ENCODE results near the gene SHISA9.

SHISA9 gene

DNA sequence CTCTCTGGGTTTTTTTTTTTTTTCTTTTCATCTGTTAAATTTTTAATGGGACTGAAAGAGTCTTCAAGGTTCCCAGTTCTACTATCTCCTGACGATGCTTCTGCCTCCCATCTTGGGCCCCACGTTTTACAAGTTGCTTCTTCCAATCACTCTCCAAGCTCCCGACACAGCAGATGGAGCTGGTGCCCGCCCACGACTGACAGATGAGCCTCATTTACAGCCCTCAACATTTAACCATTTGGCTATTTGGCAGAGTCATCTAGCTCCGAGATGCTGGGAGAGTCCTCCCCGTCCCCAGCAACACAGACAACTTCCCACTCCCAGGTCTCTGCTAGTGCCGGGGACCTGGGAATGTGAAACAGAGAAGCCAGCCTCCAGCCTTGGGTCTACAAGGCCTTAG lies 276.9 kb downstream of the SHISA9 start:
- DNase-seq (ENCODE audit: low read depth in 3 of 3), result no peak

DNA sequence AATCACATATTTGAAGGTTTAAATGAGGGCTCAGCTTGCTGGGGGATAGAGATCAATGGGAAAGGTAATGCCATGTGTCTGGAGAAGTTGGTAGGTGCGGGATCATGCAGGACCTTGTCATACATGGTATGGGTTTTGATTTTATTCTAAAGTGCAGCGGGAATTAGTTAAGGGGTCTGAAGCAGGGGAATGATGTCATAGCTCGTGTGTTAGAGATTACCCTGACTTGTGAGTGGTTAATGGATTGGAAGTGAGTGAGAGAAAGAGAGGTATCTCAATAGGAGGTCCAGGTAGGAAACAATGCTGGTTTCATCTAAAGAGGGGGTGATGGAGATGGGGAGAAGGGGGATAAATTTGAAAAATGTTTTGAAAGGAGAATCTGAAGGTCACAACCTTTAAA lies 280.0 kb downstream of the SHISA9 start:
- no peak for DNase-seq (ENCODE audit: low read depth in 3 of 3)

DNA sequence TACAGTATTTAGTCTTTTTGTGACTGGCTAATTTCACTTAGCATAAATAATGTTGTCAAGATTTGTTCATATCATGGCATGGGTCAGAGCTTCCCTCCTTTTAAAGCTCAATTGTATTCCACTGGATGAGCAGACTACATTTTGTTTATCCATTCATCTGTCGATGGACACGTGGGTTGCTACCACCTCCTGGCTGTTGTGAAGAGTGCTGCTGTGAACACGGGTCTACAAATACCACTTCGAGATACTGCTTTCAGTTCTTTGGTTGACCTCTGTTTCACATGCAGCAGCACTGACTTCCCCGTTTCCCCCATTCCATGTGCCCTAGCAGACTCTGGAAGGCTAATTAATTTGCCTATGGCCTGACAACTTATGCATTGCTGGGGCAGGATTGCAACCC lies 285.4 kb downstream of the SHISA9 start:
- DNase-seq (ENCODE audit: low read depth in 3 of 3), result no peak

DNA sequence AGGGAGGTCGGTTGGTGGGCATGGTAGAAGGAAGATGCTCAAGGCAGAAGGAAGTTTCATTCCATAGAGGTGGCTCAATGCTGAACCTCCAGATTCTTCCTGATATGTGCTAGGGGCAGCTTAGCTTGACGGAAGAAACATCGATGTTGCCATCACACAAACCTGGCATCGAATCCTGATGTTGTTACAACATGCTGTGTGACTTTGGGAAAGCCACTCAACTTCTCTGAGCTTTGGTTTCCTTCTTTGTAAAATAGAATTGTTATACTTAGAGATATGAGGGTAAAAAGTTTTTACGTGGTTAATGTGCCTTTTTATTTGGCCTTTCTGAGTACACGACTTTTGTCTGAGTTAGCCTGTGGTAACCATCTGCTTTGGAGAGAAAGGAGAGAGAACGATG lies 287.9 kb downstream of the SHISA9 start:
- DNase-seq (ENCODE audit: low read depth in 3 of 3), result no peak

DNA sequence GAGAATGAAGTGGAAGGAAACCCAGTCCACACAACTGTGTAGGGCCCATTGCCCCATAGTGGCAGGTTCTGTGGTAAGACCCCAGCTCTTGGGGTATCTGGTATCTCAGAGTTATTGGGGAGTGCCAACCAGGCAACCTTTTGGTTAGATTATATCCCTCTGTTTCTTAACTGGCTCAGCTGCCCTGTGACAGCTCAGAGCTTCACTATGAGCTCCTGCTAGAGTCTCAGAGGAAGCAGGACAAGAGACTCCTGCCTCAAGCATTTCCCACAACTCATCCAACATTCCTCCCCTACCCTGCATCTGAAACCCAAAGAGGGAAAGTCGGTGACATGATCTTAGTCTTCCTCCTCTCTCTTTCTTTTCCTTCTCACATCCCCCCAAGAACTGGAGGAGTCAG lies 292.3 kb downstream of the SHISA9 start:
- DNase-seq (ENCODE audit: low read depth in 3 of 3), result no peak

DNA sequence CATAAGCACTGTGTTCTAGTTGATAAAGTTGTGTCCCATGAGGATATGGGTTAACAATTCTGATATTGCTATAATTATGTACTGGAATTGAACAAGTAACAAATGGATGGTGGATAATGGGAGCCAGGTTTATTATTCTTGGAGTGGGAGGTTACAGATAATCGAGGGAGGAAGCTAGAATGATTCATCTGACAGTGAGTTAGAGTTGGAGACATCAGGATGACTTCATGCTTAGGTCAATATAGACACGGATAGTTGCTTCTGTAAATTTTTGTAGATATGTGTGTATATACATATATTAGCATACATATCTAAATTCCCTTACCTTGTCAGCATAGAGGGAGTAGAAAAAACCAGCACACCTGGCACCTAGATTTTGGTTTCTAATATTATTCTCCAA lies 293.4 kb downstream of the SHISA9 start:
- DNase-seq (ENCODE audit: low read depth in 3 of 3), result no peak

DNA sequence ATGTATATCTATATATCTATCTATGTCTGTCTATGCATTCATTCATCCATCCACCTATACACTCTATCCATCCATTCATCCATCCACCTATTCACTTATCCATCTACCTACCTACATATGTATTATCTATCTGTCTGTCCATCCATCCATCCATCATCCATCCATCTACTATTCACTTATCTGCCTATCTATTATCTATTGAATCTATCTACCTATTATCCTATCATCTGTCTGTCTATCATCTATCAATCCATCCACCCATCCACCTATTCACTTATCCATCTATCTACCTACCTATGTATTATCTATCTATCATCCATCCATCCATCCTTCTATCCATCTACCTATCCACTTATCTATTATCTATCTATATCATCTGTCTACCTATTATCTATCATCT lies 302.3 kb downstream of the SHISA9 start:
- no peak for DNase-seq (ENCODE audit: low read depth in 3 of 3)

DNA sequence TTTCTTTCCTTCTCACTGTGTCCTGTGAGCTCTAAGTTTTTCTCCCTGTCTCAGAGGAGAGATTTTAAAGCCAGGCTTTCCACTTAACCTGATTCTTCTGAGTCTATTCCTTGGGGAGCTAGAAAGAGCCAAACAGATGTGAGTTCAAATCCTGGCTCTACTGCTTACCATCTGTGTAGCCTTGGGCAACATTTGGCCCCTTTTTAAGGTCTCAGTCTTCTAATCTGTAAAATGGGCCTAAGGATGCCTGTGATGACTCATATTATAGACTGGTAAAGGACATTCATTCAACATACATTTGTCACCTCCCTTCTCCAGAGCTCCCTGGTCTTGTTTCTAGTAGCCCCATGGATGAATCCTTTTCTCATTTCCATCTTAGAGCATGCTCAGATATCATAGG lies 304.0 kb downstream of the SHISA9 start:
- DNase-seq (ENCODE audit: low read depth in 3 of 3), result no peak

DNA sequence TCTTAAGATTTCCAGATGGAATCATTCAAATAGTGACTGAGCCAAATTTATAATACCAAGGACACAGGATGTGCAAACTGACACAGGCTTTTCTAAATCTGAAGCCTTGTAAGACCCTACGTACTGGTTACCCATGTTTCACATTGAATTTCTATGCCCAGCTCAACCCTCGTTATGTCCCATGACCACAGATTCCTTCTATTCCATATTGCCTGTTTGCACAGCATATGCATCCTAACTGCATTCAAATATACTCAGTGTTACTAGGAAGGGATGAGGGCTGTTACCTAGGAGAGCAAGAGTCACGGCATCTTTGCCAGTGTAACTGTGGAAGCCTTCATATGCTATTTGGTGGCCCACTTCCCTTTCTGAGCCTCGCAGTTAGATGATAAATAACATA lies 305.2 kb downstream of the SHISA9 start:
- no peak for DNase-seq (ENCODE audit: low read depth in 3 of 3)

DNA sequence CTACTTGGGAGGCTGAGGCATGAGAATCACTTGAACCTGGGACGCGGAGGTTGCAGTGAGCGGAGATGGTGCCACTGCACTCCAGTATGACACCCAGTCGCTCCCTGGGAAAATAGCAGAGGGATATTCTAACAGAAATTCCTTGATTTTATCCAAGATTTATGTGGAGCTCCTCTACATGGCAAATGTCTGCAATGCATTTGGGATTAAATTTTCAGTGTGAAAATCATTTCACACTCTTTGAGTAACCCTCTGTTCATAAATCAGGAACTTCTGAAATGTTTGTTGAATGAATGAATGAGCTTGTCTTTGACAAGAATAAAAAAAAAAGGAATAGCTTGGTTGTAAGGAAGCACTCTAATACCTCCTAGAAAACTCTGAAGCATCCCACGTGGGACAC lies 305.8 kb downstream of the SHISA9 start:
- no peak for DNase-seq (ENCODE audit: low read depth in 3 of 3)

DNA sequence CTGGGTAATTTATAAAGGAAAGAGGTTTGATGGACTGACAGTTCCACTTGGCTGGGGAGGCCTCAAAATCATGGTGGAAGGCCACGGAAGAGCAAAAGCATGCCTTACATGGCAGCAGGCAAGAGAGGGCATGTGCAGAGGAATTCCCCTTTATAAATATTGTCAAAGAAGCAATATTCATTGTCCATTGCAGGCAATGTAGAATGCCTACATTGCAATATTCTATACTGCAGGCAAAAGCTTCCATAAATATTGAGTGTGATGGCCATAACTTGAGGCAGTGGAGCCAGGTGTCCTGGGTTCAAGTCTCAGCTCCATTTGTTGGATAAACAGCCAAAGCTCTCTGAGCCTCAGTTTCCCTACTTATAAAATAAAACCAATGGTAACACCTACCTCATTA lies 322.3 kb downstream of the SHISA9 start:
- no peak for DNase-seq (ENCODE audit: low read depth in 3 of 3)

DNA sequence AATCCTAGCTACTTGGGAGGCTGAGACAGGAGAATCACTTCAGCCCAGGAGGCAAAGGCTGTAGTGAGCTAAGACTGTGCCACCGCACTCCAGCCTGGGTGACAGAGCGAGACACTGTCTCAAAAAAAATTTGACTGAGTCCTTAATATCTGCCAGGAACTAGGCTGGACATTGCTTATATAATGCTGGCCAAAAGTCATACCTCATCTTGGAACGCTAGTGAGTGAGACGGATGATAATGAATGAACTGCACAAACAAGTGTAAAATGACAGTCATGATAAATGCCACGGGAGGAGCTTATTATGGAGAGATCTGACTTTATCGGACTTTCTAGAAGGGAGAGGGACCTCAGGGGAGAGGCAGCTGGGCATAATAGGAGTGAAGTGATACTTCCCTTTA lies 327.6 kb downstream of the SHISA9 start:
- no peak for DNase-seq (ENCODE audit: low read depth in 3 of 3)

DNA sequence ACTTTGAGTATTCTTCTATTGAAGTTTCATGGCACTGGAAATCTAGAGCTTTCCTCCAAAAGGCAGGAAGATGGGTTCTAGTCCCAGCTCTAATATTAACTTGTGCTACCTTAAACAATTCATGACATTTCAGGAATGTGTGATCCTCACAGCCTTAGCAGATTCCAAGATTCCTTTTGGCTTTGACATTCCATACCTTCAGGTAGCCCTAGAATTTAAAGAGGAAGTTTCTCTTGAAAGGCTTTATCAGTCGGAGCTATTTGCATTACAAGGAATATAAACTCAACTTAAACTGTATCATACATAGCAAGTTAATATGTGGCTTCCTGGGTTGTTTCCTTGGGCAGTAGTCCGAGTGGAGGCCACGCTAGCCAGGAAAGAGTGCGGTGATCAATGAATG lies 330.0 kb downstream of the SHISA9 start:
- no peak for DNase-seq (ENCODE audit: low read depth in 3 of 3)

DNA sequence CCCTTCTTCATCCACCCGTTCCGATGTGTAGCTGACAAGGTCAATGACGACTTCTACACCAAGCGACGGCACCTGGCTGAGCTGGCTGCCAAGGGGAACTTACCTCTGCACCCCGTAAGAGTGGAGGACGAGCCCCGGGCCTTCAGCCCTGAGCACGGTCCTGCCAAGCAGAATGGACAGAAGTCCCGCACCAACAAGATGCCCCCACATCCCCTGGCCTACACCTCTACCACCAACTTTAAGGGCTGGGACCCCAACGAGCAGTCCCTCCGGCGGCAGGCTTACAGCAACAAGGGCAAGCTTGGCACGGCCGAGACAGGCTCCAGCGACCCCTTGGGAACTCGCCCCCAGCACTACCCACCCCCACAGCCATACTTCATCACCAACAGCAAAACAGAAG lies 333.6 kb downstream of the SHISA9 start:
- DNase-seq (ENCODE audit: low read depth in 3 of 3), result no peak

DNA sequence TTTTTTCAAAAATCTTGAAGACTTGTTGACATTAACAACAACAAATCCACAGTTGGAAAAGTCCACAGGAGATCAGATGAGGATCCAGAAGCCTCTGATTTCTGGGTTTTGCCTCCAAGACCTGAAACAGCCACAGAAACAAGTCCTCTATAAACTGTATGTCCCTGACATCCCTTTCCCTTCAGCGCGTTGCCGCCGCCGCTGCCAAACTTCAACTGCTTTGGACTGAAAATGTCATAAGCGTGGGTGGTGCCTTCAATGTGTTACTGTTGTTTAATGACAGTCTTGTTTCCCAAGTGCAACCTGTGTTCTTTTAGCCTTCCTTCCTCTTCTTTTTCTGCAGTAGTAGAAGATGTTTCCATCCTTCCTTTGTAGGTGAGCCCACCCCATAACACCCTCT lies 334.9 kb downstream of the SHISA9 start:
- DNase-seq (ENCODE audit: low read depth in 3 of 3), result no peak

DNA sequence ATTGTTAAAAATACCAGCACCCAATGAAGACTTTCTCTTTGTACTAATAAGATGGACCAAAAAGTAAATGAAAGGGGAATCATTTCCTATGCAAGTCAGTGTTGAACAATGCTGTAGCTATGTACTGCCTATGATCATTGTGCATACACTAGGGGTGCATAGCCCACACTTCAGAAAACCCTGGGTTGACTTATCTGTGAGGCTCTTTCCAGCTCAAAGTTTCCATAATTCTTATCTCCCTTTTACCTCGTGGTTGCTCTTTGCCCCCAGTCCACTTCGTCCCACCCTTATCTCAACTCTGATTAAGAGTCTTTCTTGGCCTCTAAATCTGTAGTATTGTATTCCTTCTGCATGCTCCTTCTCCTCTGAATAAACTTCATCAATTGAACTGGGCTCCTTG lies 336.8 kb downstream of the SHISA9 start:
- DNase-seq (ENCODE audit: low read depth in 3 of 3), result no peak

DNA sequence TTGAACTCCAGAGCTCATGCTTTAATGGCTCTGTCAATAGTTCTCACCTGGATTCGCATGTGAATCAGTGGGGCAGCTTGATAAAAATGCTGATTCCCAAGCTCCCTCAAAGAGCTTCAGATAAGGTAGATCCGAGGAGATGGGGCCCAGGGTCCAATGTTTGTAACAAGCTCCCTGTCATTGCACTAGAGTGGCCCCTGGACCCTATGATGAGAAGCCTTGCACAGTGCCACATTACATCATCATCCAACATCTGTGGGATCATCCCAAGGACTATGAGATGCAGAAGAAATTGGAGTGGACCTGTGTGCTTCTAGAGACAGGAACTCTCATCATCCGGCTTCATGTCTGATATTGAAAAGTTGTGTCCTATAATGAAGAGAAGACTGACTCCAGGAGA lies 340.8 kb downstream of the SHISA9 start:
- no peak for DNase-seq (ENCODE audit: low read depth in 3 of 3)

DNA sequence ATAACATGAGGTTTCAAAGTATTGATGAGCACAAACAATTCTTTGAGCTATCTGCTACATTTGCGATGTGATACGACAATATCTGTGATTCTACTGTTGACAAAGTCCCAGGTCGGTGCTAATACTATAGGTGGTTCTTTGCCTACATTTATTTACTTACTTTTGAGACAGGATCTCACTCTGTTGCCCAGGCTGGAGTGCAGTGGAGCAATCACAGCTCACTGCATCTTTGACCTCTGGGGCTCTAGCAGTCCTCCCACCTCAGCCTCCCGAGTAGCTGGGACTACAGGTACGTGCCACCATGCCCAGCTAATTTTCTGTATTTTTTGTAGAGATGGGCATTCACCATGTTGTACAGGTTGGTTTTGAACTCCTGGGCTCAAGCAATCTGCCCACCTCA lies 343.4 kb downstream of the SHISA9 start:
- DNase-seq (ENCODE audit: low read depth in 3 of 3), result no peak

DNA sequence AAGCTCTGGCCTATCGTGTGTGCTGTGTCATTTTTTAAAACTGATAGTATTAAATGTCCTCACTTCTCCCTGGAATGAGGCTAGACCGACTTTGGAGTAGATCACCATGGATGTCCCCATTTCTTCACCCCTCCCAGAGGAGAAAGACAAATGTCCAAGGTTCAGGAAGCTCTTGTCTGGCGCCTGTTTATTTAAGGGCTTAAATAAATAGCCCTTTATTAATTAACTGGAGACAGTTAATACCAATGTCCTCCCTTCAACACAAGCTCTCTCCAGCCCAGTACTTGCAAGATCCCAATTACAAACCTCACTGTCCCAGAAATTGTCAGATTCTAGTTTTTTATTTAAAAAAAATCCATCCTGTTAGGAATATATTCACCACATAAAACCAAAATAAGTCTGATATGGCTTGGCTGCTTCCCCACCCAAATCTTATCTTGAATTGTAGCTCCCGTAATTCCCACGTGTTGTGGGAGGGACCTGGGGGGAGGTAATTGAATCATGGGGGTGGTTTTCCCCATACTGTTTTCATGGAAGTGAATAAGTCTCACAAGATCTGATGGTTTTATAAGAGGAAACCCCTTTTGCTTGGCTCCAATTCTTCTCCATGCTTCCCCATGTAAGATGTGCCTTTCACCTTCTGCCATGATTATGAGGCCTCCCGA lies 344.4 kb downstream of the SHISA9 start:
- DNase-seq (ENCODE audit: low read depth in 3 of 3), result no peak

DNA sequence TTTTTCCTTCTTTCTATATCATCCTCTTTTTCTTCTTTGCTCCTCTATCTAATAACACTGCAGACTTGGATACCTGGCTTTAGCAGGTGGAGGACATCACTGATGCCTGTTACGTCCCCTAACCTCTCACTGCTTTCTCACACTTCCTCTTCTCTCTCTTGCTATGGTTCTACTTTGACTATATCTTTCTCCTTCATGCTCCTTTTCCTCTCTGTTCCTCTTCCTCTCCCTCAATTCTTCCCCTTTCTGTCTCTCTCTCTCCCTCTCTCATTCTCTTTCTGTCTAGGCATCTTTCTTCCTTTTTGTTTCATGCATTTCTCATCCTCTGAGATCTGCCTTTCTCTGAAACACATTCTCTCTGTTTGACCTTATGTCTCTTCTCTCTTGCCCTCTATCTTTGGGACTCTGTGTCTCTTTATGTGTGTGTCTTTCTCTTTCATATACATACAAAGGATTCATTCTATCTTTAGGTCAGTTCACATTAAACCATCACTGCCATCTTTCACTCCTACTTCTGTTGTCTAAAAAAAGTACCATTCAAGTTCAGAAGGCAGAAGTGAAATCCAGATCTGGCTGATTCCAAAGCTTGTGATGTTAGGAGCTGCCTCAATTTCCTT lies 353.7 kb downstream of the SHISA9 start:
- DNase-seq (ENCODE audit: low read depth in 3 of 3), result no peak

DNA sequence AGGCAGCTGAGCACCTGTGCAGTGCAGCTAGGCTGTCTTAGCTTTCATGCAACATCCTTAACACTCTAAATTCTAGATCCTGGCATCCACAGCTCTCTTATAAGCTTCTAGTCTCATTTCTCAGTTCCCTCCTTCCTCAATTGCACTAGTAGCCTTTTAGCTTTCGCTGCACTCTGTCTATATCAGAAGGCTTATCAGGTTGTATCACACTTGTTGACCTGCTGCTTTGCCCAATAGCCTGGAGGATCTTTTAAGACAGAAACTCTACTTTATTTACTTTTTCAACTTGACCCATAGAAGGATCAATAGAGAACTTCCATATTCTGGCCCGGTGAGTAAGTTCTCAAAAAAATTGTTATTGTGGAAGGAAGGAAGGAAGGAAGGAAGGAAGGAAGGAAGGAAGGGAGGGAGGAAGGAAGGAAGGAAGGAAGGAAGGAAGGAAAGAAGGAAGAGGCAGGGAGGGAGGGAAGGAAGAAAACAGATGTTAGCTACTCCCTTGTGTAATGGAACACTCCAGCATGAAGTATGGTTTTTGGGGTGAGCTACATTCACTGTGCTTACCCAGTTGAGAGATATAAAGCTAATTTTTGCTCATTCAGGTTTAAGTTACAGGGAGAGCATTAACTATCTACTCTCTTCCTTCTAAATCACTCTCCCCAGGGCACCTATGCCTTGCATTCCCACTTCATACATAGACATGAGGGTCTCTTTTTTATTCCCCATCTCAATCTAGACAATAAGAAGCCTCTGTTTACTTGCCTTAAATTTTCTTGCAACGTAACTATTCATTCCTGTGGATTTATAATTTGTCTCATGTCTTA lies 361.1 kb downstream of the SHISA9 start:
- no peak for DNase-seq (ENCODE audit: low read depth in 3 of 3)

DNA sequence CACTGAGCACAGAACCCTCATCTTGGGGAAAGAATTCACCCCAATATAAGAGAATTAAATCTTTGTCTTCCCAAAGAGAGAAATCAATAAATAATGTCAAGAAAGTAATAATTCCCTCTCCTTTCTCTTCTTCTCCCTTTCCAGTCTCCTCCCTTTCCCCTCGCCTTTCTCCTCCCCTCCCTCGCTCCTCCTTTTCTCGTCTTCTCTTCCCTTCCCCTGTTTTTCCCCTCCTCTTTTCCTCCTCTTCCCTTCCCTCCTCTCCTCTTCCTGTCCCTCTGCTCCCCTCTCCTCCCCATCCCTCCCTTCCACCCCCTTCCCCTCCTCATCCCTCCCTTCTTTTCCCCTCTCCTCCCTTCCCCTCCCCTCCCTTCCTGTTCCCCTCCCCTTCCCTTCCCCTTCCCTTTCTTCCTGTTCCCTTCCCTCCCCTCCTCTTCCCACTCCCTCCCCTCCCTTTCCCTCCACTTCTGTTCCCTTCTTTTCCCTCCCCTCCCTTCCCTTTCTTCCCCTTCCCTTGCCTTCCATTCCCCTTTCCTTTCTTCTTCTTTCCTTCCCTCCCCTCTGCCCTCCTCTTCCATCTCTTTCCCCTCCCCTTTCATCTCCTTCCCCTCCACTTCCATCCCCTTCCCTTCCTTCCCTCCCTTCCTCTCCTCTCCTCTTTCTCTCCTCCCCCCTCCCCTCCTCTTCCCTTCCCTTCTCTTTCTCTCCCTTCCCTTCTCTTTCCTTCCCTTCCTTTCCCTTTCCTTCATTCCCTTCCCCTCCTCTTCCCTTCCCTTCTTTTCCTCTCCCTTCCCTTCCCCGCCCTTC lies 363.6 kb downstream of the SHISA9 start:
- no peak for DNase-seq (ENCODE audit: low read depth in 3 of 3)

Measured in stimulated activated CD4-positive, alpha-beta T cell treated with anti-CD3 and anti-CD28 coated beads, TNF-alpha, amount 100 ng/mL, for 24 hours (primary cell).